Esophagus muscularis mucosa (tissue), 3 donors: Measurements from ENCODE around the gene DBF4B.

Source experiments
- CTCF ChIP-seq, 3 experiments: fragments of 200-600 bp in 2 of 3; fragments of 450-650 bp in 1 of 3; sonication (generic) in 2 of 3; IDR thresholded peaks; one replicate each; pipeline ENCODE4 v1.5.1; 2017 to 2019; ENCODE audit warnings: antibody characterized with exemption in 3 of 3, mild to moderate bottlenecking in 2 of 3, moderate library complexity in 1 of 3
- POLR2AphosphoS5 ChIP-seq, 2 donors: sonication (generic); formaldehyde crosslinking; IDR thresholded peaks; one replicate each; pipeline ENCODE4 v1.6.1; 2017; ENCODE audit warnings: antibody characterized with exemption in 2 of 2

- TF ChIP-seq CTCF (IDR thresholded peaks at IDR 0.05) (no peak), POLR2AphosphoS5 (IDR thresholded peaks at IDR 0.05) (no peak)
Measured at GRCh38 chr17:44761932-44762810, 53.7 kb downstream of the DBF4B start.
